Upper lobe of left lung (tissue), 6 donors: ENCODE measurements around the gene CNGB1. TPM values are rescaled to one million over a fixed set of nuclear protein-coding genes. Genes with fewer than 3 reads are reported as not detected.

Source experiments
- ATAC-seq, 2 donors: fragments of 200-7000 bp; cut with Tn5 transposase; one replicate each; pipeline ENCODE4 v1.9.1; 2022; ENCODE audit warnings: mild to moderate bottlenecking in 2 of 2, moderate library complexity in 2 of 2; ENCODE audit not compliant: low FRiP score in 2 of 2
- DNase-seq, 2 donors: peaks; one replicate each; pipeline ENCODE4 v3.0.0-alpha.2; 2019 to 2020
- H3K27ac ChIP-seq, 4 donors: fragments of 200-600 bp; sonication (generic); one replicate each; pipeline ENCODE4 v1.5.1; 2016 to 2019
- H3K27me3 ChIP-seq, 4 donors: fragments of 200-600 bp; sonication (generic); one replicate each; pipeline ENCODE4 v1.5.1; 2017 to 2019
- H3K36me3 ChIP-seq, 4 donors: fragments of 200-600 bp; sonication (generic); one replicate each; pipeline ENCODE4 v1.5.1; 2016 to 2019
- H3K4me1 ChIP-seq, 4 donors: fragments of 200-600 bp; sonication (generic); one replicate each; pipeline ENCODE4 v1.5.1; 2018 to 2019
- H3K4me3 ChIP-seq, 4 donors: fragments of 200-600 bp; sonication (generic); one replicate each; pipeline ENCODE4 v1.5.1; 2017 to 2019; ENCODE audit warnings: mild to moderate bottlenecking in 2 of 4, moderate library complexity in 1 of 4
- H3K9me3 ChIP-seq, 4 donors: fragments of 200-600 bp; sonication (generic); one replicate each; pipeline ENCODE4 v1.5.1; 2018 to 2019
- EP300 ChIP-seq, 4 donors: sonication (generic); formaldehyde crosslinking; IDR thresholded peaks; one replicate each; pipeline ENCODE4 v1.5.1; 2017; ENCODE audit warnings: antibody characterized with exemption in 4 of 4, control low read depth in 2 of 4
- POLR2A ChIP-seq, 4 donors: fragments of 450-650 bp; IDR thresholded peaks; one replicate each; pipeline ENCODE4 v1.5.1; 2016 to 2017; ENCODE audit warnings: antibody characterized with exemption in 4 of 4, mild to moderate bottlenecking in 2 of 4
- POLR2AphosphoS5 ChIP-seq, 2 donors: sonication (generic); formaldehyde crosslinking; IDR thresholded peaks; one replicate each; pipeline ENCODE4 v1.5.1; 2017; ENCODE audit warnings: antibody characterized with exemption in 2 of 2
- WGBS, 2 donors: methylation state at CpG; one replicate each; pipeline ENCODE4 v1.1.5; 2017 to 2018; 5-methylcytosine and 5-hydroxymethylcytosine counted together
- total RNA-seq, 6 donors: library from RNA; depleted of rRNA in 4 of 6; stranded (reverse); fragments of >200 nt in 4 of 6; gene quantifications; one replicate each; pipeline versions ENCODE4 v1.1.0 to v1.2.1, GENCODE V29; 2016 to 2021
- TF ChIP-seq, protein P1 (sequence below), 6 experiments: fragments of 450-650 bp in 4 of 6; fragments of 200-600 bp in 2 of 6; sonication (generic) in 2 of 6; IDR thresholded peaks; one replicate each; pipeline ENCODE4 v1.5.1; 2016 to 2019; ENCODE audit warnings: antibody characterized with exemption in 6 of 6
- donor health status: DM: no; HTN: no; CAD: no; lungs with moderate emphysema.
- donor health status: DM: no; HTN: yes; CAD: no; lungs with severe emphysema.

CNGB1 gene
- total RNA-seq, 6 donors from 2014 or later = 0.06 to 0.39 TPM; not detected in 4

GRCh38 chr16:57988929-57989328, 18.0 kb upstream of the CNGB1 start:
- no peak overlapping the region for H3K4me3 ChIP-seq
- no peak overlapping the region for H3K27ac ChIP-seq
- no peak for ATAC-seq
- peak in 1 of 2 donors; percentile 26 for DNase-seq
- H3K36me3 ChIP-seq = peaks cover 0 to 2% (median 0%) of the 10 kb centered on the region in 4 donors
- 43% methylated on average over 1 of the region's 1 CpG; no CpG with 5 or more reads in 1 of the 2 donors for WGBS, 2 donors
- H3K4me1 ChIP-seq = peaks cover 21 to 32% (median 26%) of the 10 kb centered on the region in 4 donors
- TF ChIP-seq, protein P1, sequence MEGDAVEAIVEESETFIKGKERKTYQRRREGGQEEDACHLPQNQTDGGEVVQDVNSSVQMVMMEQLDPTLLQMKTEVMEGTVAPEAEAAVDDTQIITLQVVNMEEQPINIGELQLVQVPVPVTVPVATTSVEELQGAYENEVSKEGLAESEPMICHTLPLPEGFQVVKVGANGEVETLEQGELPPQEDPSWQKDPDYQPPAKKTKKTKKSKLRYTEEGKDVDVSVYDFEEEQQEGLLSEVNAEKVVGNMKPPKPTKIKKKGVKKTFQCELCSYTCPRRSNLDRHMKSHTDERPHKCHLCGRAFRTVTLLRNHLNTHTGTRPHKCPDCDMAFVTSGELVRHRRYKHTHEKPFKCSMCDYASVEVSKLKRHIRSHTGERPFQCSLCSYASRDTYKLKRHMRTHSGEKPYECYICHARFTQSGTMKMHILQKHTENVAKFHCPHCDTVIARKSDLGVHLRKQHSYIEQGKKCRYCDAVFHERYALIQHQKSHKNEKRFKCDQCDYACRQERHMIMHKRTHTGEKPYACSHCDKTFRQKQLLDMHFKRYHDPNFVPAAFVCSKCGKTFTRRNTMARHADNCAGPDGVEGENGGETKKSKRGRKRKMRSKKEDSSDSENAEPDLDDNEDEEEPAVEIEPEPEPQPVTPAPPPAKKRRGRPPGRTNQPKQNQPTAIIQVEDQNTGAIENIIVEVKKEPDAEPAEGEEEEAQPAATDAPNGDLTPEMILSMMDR (IDR thresholded peaks at IDR 0.05) = no peak
- no peak for TF ChIP-seq EP300 (IDR thresholded peaks at IDR 0.05)
- no peak for TF ChIP-seq POLR2A (IDR thresholded peaks at IDR 0.05)
- TF ChIP-seq POLR2AphosphoS5 (IDR thresholded peaks at IDR 0.05) = no peak
- no peaks in the 10 kb centered on the region for H3K9me3 ChIP-seq
- H3K27me3 ChIP-seq = no peaks in the 10 kb centered on the region

DNA sequence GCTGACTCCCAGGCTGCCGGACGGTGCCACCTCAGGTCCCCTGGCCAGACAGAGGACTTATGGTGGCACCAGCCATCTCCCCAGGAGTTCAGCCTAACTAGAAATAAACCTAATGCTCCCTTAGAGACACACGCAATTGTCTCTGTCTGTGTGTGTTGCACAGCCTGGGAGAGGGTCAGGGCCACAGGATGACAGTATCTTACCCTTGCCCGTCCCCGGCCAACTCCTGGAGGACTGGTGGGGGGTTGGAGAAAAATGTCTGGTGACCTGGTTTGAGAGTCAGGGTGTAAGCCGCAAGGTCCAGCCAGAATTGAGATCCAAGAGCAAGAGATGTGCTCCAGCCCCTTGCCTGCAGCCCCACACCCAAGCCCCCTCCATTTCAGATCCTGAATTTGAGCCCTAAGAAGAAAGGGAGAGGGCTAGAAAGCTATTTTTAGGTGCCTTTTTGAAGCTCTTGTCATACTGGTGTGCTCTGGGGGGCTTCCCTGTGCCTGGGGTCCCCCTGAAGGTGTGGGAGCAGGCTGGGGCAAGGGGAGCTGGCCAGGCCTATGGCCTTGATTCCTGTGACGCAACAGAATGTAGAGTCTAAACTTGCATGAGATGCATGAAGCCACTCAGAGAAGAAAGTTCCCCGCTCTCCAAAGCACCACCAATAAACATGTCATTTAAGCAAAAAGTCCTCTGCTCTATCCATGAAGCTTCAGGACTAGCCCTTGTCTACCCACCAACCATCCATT, 16.7 kb upstream of the CNGB1 start:
- H3K27ac ChIP-seq = no peak overlapping the region
- H3K36me3 ChIP-seq = no peaks in the 10 kb centered on the region
- H3K9me3 ChIP-seq = no peaks in the 10 kb centered on the region
- no peaks in the 10 kb centered on the region for H3K27me3 ChIP-seq
- ATAC-seq (no peak), DNase-seq (no peak)
- H3K4me3 ChIP-seq = no peak overlapping the region
- H3K4me1 ChIP-seq = peaks cover 11 to 21% (median 18%) of the 10 kb centered on the region in 4 donors
- whole genome bisulfite sequencing, 2 donors = 91 to 95% methylated on average over 4 to 8 of the region's 8 CpGs
- TF ChIP-seq EP300 (IDR thresholded peaks at IDR 0.05) (no peak), POLR2AphosphoS5 (IDR thresholded peaks at IDR 0.05) (no peak), POLR2A (IDR thresholded peaks at IDR 0.05) (no peak)
- TF ChIP-seq, protein P1 (IDR thresholded peaks at IDR 0.05) = no peak

DNA sequence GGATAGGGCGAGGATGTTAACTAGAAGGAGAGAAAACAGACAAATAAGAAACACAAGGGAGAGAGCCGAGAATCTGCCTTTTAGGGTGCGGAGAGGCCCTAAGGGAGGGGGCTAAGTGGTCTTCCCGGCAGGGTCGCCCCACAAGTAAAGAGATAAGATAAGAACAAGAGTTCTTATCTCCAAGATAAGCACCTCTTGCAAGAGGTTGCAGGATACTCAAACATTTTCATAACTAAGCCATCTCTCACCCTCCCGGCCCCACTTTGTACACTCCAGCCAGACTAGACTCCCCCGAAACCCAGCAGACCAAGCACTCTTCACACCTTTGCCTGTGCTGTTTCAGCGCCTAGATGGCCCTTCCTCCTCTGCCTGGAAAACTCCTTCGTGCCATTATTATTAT, 15.3 kb upstream of the CNGB1 start:
- H3K4me1 ChIP-seq = peaks cover 8 to 19% (median 16%) of the 10 kb centered on the region in 4 donors
- WGBS, 2 donors = 45 to 65% methylated on average over 9 of the region's 9 CpGs
- H3K27me3 ChIP-seq = no peaks in the 10 kb centered on the region
- no peak for DNase-seq
- H3K27ac ChIP-seq = peak overlapping the region in 1 of 4 donors; percentile 73
- peak overlapping the region in 2 of 4 donors; percentile 65 to 75 for H3K4me3 ChIP-seq
- TF ChIP-seq EP300 (IDR thresholded peaks at IDR 0.05) (no peak), POLR2A (IDR thresholded peaks at IDR 0.05) (no peak), POLR2AphosphoS5 (IDR thresholded peaks at IDR 0.05) (no peak)
- TF ChIP-seq, protein P1 (IDR thresholded peaks at IDR 0.05) = no peak
- ATAC-seq = no peak
- no peaks in the 10 kb centered on the region for H3K9me3 ChIP-seq
- H3K36me3 ChIP-seq = no peaks in the 10 kb centered on the region

- peak overlapping the region; percentile 54 to 75 (median 64) for H3K4me3 ChIP-seq
- no peaks in the 10 kb centered on the region for H3K36me3 ChIP-seq
- no peaks in the 10 kb centered on the region for H3K9me3 ChIP-seq
- H3K27ac ChIP-seq = peak overlapping the region; percentile 50 to 73 (median 64)
- ATAC-seq (peak; percentile 63 to 67), DNase-seq (peak; percentile 31 to 70)
- 22 to 26% methylated on average over 35 to 51 of the region's 62 CpGs for WGBS, 2 donors
- TF ChIP-seq POLR2A (IDR thresholded peaks at IDR 0.05) = no peak
- TF ChIP-seq EP300 (IDR thresholded peaks at IDR 0.05) = no peak
- TF ChIP-seq, protein P1 (IDR thresholded peaks at IDR 0.05) = no peak
- no peak for TF ChIP-seq POLR2AphosphoS5 (IDR thresholded peaks at IDR 0.05)
- no peaks in the 10 kb centered on the region for H3K27me3 ChIP-seq
- H3K4me1 ChIP-seq = peaks cover 8 to 19% (median 16%) of the 10 kb centered on the region in 4 donors
These were observed 14.6 kb upstream of the CNGB1 start for GRCh38 chr16:57985204-57986181.
